ENCODE measurements around the gene TRIM74.
"Not testable (repeated sequence)": the region's sequence is repeated elsewhere in the genome, so short reads cannot be mapped to it uniquely, and the experiment has no call there.

The TRIM74 gene

GRCh38 chr7:72960029-72960428 lies 9.2 kb downstream of the TRIM74 start:
- not testable (repeated sequence) for DNase-seq (ENCODE audit: low read depth in 2 of 2)

- not testable (repeated sequence) for DNase-seq (ENCODE audit: low read depth in 2 of 2)
Observed at GRCh38 chr7:72954563-72955198, 14.6 kb downstream of the TRIM74 start.

- DNase-seq (ENCODE audit: low read depth in 2 of 2) = not testable (repeated sequence)
Observed at GRCh38 chr7:72953901-72954562, 15.2 kb downstream of the TRIM74 start.

GRCh38 chr7:72950432-72950831 lies 18.8 kb downstream of the TRIM74 start:
- DNase-seq (ENCODE audit: low read depth in 2 of 2) = not testable (repeated sequence)

- DNase-seq (ENCODE audit: low read depth in 2 of 2) = not testable (repeated sequence)
Observed at GRCh38 chr7:72949686-72950085, 19.6 kb downstream of the TRIM74 start.

- DNase-seq (ENCODE audit: low read depth in 2 of 2) = not testable (repeated sequence)
Observed at GRCh38 chr7:72949276-72949675, 20.0 kb downstream of the TRIM74 start.

GRCh38 chr7:72948714-72949113 lies 20.6 kb downstream of the TRIM74 start:
- not testable (repeated sequence) for DNase-seq (ENCODE audit: low read depth in 2 of 2)

- DNase-seq (ENCODE audit: low read depth in 2 of 2) = not testable (repeated sequence)
Observed at GRCh38 chr7:72946130-72946745, 23.0 kb downstream of the TRIM74 start.

- not testable (repeated sequence) for DNase-seq (ENCODE audit: low read depth in 2 of 2)
Observed at GRCh38 chr7:72945597-72945996, 23.7 kb downstream of the TRIM74 start.

GRCh38 chr7:72944937-72945336 lies 24.3 kb downstream of the TRIM74 start:
- not testable (repeated sequence) for DNase-seq (ENCODE audit: low read depth in 2 of 2)

GRCh38 chr7:72942956-72943355 lies 26.3 kb downstream of the TRIM74 start:
- DNase-seq (ENCODE audit: low read depth in 2 of 2) = not testable (repeated sequence)

GRCh38 chr7:72942022-72942705 lies 27.1 kb downstream of the TRIM74 start:
- DNase-seq (ENCODE audit: low read depth in 2 of 2) = not testable (repeated sequence)

GRCh38 chr7:72928216-72928615 lies 41.0 kb downstream of the TRIM74 start:
- DNase-seq (ENCODE audit: low read depth in 2 of 2) = not testable (repeated sequence)

- DNase-seq (ENCODE audit: low read depth in 2 of 2) = not testable (repeated sequence)
Observed at GRCh38 chr7:72927791-72928190, 41.5 kb downstream of the TRIM74 start.

- no peak for DNase-seq (ENCODE audit: low read depth in 2 of 2)
Observed at GRCh38 chr7:72925546-72926120, 43.6 kb downstream of the TRIM74 start.

- peak; percentile 72 to 76 for DNase-seq (ENCODE audit: low read depth in 2 of 2)
Observed at GRCh38 chr7:72924733-72925545, 44.3 kb downstream of the TRIM74 start, which contains the start of gene POM121. Gene POM121 (plus strand): TSS chr7:72925095. CDS start chr7:72925122, 27 bp downstream.

GRCh38 chr7:72924386-72924732 lies 44.9 kb downstream of the TRIM74 start:
- DNase-seq (ENCODE audit: low read depth in 2 of 2) = no peak

GRCh38 chr7:72919256-72919775 lies 50.0 kb downstream of the TRIM74 start:
- DNase-seq (ENCODE audit: low read depth in 2 of 2) = no peak

GRCh38 chr7:72914756-72915525 lies 54.3 kb downstream of the TRIM74 start:
- DNase-seq (ENCODE audit: low read depth in 2 of 2) = peak; percentile 18 to 53

- not testable (repeated sequence) for DNase-seq (ENCODE audit: low read depth in 2 of 2)
Observed at GRCh38 chr7:72913750-72914149, 55.5 kb downstream of the TRIM74 start.
